ENCODE measurements around the gene OR2K2. TPM values are rescaled to one million over a fixed set of nuclear protein-coding genes. Genes with fewer than 3 reads are reported as not detected.
"Not testable (repeated sequence)": the region's sequence is repeated elsewhere in the genome, so short reads cannot be mapped to it uniquely, and the experiment has no call there.

OR2K2 gene
- total RNA-seq, 4 donors from 2014 or later: not detected

GRCh38 chr9:111294691-111295451 is 35.2 kb downstream of the OR2K2 start:
- WGBS: 95% methylated on average over 2 of the region's 2 CpGs
- TF ChIP-seq POLR2AphosphoS5 (IDR thresholded peaks at IDR 0.05) (no peak), EP300 (IDR thresholded peaks at IDR 0.05) (no peak), CTCF (IDR thresholded peaks at IDR 0.05) (no peak), POLR2A (IDR thresholded peaks at IDR 0.05) (no peak)
- no peak overlapping the region for H3K4me3 ChIP-seq
- H3K36me3 ChIP-seq: no peaks in the 10 kb centered on the region
- peaks cover 8% of the 10 kb centered on the region for H3K4me1 ChIP-seq
- no peak overlapping the region for H3K27ac ChIP-seq
- no peak for DNase-seq (ENCODE audit: low spot score in 2 of 2)
- H3K27me3 ChIP-seq: no peaks in the 10 kb centered on the region
- H3K9me3 ChIP-seq: no peaks in the 10 kb centered on the region

DNA sequence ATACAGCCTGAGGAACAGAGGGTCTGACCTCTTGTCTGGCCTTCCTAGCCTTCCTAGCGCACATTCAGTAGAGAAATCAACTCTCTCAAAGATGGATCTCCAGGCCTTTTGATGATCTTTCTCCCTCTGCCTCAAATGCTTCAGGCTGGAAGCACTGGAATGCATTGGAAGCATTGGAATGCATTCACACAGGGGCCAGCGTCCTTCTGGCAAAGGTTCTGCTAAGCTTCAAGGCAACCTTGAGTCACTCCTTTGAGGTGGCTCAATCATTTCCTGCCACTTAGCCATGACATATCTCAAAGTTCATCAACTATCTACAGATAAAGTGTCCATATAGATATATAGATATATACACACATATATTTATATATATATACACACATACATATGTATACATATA is 42.9 kb downstream of the OR2K2 start:
- H3K4me3 ChIP-seq: no peak overlapping the region
- no peaks in the 10 kb centered on the region for H3K9me3 ChIP-seq
- no peak for DNase-seq (ENCODE audit: low spot score in 2 of 2)
- H3K27me3 ChIP-seq: no peaks in the 10 kb centered on the region
- no peak overlapping the region for H3K27ac ChIP-seq
- peaks cover 11% of the 10 kb centered on the region for H3K4me1 ChIP-seq
- H3K36me3 ChIP-seq: no peaks in the 10 kb centered on the region
- WGBS: 76% methylated on average over 2 of the region's 2 CpGs
- TF ChIP-seq POLR2A (IDR thresholded peaks at IDR 0.05) (no peak), CTCF (IDR thresholded peaks at IDR 0.05) (no peak), POLR2AphosphoS5 (IDR thresholded peaks at IDR 0.05) (no peak), EP300 (IDR thresholded peaks at IDR 0.05) (no peak)

DNA sequence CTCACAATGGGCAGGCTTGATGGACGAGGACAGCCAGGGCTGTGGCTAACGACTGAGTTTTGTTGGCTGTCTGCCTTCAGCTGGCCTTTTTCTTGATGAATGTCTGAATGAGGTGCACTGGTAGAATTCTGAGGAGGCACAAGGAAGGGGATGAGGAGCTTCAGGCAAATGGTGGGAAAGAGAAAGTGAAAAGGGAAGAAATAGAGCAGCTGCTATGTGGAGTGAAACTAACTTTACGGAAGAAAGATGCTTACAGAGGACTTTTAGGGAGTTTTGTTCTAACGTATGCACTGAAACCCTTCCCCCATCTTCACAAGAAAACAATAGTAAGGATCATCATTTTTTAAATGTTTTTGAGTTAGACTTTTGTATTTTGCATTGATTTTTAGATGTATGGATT is 45.3 kb downstream of the OR2K2 start:
- WGBS: 86% methylated on average over 4 of the region's 4 CpGs

DNA sequence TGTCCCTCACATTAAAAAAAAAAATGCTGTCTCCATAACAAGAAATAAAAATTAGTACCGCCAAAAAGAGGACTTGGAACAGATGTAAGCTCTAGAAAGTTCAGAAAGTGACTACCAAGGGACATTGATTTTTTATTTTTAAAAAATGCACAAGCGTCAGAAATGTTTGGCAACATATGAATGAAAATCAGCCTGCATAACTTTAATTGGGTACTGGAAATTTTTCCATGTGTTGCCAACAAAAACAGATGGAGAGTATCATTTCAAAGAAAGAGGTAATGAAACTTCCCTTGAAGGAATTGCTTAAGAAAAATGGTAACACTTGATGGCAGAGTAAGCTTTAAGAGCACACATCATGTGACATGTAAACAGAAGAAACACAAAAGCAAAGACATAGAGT is 47.2 kb downstream of the OR2K2 start:
- Histone ChIP-seq H3K27me3 (no peaks in the 10 kb centered on the region), H3K36me3 (no peaks in the 10 kb centered on the region), H3K4me1 (no peaks in the 10 kb centered on the region), H3K4me3 (no peak overlapping the region), H3K9me3 (no peaks in the 10 kb centered on the region), H3K27ac (no peak overlapping the region)
- no peak for TF ChIP-seq EP300 (IDR thresholded peaks at IDR 0.05)
- no peak for TF ChIP-seq POLR2AphosphoS5 (IDR thresholded peaks at IDR 0.05)
- TF ChIP-seq POLR2A (IDR thresholded peaks at IDR 0.05): no peak
- TF ChIP-seq CTCF (IDR thresholded peaks at IDR 0.05): no peak
- no peak for DNase-seq (ENCODE audit: low spot score in 2 of 2)
- WGBS: 20% methylated on average over 2 of the region's 2 CpGs

More for the DNA sequence above, 45.3 kb downstream of the OR2K2 start:
- DNase-seq (ENCODE audit: low spot score in 2 of 2): no peak
- H3K36me3 ChIP-seq: no peaks in the 10 kb centered on the region
- no peaks in the 10 kb centered on the region for H3K27me3 ChIP-seq
- no peak overlapping the region for H3K4me3 ChIP-seq
- no peak overlapping the region for H3K27ac ChIP-seq
- TF ChIP-seq POLR2A (IDR thresholded peaks at IDR 0.05) (no peak), CTCF (IDR thresholded peaks at IDR 0.05) (no peak), EP300 (IDR thresholded peaks at IDR 0.05) (no peak), POLR2AphosphoS5 (IDR thresholded peaks at IDR 0.05) (no peak)
- H3K9me3 ChIP-seq: no peaks in the 10 kb centered on the region
- peaks cover 11% of the 10 kb centered on the region for H3K4me1 ChIP-seq

- not testable (repeated sequence) for H3K36me3 ChIP-seq; H3K27me3 ChIP-seq; H3K9me3 ChIP-seq; H3K4me1 ChIP-seq; H3K4me3 ChIP-seq; H3K27ac ChIP-seq; DNase-seq (ENCODE audit: low spot score in 2 of 2)
- 95% methylated on average over 1 of the region's 1 CpG for whole genome bisulfite sequencing
These were observed 49.2 kb downstream of the OR2K2 start for GRCh38 chr9:111280795-111281194.

Other genes starting within 250 kb of the OR2K2 start
- gene ECPAS, start 154.2 kb upstream of the OR2K2 start, total RNA-seq: 10 to 100 TPM; 59.4 to 98.4 (median 86.3) TPM
- 1 to 10 TPM; 1.4 to 4.5 (median 2.5) TPM for gene ZNF483, start 195.0 kb upstream of the OR2K2 start, total RNA-seq

Measured in suprapubic skin (tissue), 4 donors.